ENCODE measurements around the gene ZNRF3.
"Not testable (repeated sequence)": the region's sequence is repeated elsewhere in the genome, so short reads cannot be mapped to it uniquely, and the experiment has no call there.

The ZNRF3 gene

DNA sequence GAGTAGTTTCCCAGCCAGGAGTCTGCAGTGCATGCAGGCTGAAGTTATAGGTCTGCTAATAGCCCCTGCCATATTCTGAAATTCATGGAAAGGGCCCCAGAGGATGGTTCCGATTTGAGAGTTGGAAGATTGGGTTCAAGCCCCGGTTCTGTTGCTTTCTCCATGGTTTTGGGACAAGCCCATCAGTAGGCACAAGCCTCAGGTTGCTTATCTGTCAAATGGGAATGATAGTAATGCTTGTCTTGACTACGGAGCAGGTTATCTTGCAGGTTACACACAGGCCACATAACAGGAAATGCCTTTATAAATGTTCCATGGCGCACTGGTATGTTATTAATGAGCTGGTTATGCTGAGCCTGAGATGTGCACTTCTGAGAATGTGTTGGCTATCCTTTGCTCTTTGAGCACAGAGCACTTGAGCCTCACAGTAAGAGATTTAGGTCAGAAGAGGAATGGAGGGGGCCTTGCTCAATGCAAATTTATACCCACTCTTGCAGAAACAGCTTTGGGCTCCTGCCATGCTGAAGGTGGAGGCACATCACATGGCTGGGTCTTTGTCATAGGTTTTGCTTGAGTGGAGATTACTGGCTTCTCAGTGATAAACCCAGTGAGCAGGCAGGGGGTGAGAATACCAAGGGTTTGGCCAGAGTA lies 47.1 kb downstream of the ZNRF3 start:
- no peak for DNase-seq (ENCODE audit: low read depth in 2 of 3, low spot score in 2 of 3)

DNA sequence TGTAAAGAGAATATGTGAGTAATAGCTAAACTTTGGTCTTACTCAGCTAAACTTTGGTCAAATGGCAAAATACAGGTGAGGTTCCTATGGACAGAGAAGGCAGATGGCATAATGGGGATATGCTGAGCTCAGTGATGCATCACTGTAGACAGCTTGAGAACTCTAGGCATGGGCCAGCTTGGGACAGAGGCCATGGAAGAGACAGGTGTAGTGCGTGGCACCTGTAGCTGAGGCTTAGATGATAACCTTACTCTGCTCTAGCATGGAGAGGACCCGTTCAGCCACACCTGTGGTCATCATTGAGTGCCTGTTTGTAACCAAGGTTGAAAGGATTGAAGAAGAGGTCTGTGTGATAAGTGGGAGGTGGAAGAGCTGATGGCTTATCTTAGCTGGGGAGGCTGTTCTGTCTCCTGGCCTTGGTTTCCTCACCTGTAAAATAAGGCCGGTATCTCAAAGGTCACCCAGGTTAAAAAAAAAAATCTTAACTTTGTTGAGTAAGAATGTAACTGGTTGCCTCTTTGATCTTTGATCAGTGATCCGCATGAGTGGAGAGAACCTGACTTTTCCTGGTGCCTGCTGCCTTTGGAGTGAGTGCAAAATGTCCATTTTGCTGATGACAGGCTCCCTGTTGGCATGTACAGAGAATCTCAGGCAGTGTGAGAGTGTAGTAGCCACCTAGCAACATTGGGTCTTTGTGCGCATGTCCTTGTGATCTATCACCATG lies 48.6 kb downstream of the ZNRF3 start:
- DNase-seq (ENCODE audit: low read depth in 2 of 3, low spot score in 2 of 3): no peak

DNA sequence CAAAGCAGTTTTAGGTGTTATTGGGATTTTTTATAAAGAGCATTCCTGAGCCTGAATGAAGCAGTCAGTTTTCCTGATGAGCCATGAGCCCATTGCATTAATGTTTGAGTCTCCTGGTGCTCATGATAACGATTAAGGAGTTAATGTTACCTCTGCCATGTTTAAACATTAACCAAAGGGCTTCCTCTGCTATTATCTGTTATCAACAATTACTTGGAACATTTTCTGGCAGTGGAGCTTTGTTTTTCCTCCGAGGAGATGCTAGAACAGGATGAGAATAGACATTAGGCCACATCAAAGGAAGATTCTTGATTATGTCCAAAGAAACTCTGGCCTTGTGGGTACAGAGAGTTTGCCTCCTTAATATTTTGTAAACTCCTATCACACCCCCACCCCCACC lies 49.9 kb downstream of the ZNRF3 start:
- no peak for DNase-seq (ENCODE audit: low read depth in 2 of 3, low spot score in 2 of 3)

DNA sequence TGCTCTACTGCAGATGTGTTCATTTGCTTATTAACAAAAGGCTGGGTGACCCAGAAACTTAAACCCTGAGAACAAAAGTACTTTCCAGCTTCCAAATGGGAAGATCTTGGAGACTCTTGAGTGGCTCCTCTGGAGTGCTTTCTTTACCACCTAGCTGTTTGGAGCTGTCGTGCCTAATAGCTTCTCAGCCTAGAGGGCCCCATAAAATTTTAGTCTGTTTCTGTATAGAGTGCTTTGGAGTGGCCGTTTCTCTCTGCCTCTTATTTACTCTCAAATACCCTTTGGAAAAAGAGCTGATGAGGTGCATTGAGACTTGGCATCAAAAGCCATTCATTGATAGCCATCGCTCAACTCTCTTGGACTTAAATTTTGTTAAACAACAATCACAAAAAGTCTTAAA lies 50.7 kb downstream of the ZNRF3 start:
- DNase-seq (ENCODE audit: low read depth in 2 of 3, low spot score in 2 of 3): no peak

DNA sequence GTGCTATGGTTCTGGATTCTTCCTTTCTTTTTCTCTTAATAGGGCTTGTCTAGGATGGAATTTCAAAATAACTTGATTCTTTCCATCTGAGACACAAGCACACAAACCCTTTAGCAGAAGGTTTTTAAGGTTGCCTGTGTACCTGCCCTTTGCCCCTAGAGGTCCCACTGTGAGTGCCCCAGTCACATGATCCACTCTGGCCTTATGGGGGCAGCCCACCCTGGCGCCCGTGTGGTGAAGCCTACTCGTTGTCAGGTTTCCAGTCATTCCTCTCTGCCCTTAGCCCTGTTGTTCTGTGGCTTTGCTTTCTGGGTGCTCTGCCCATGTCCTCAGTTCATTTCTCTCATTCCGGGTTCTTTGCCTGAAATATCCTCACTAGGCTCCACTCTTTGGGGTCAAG lies 51.8 kb downstream of the ZNRF3 start:
- no peak for DNase-seq (ENCODE audit: low read depth in 2 of 3, low spot score in 2 of 3)

DNA sequence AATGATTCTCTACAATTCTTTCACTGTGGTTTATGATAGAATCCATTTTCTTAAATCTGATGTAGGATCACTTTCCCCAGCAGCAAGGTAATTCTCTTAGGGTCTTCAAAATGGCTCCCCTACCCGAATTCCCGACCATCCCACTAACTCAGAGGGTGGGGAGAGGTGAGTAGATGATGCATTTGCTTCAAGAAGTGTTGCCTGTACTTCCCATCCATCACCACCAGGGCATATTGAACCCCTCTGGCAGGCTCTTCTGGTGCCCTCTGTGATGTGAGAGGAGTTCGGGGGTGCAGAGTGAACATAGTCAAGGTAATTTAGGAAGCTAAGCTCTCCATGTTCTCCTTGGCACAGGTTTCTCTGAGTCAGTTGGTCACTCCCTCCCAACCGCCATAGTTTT lies 52.3 kb downstream of the ZNRF3 start:
- DNase-seq (ENCODE audit: low read depth in 2 of 3, low spot score in 2 of 3): no peak

DNA sequence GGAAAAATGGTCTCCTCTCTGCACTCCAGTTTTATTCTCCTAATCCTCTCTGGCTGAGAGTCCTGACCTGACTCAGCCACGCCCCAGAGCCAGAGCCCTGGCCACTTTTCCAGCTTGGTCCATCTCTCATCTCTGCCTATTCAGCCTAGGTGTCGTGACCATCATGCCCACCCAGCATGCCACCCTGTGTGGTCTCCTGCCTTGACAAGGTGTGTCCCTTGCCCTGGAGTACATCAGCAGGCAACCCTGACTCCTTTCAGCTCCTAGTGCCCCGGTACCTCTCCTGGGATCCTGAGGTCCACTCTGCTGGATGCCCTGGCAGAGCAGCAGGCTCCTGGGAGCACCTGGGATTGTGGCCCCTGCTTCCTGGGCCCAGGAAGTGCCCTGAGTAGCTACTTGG lies 52.8 kb downstream of the ZNRF3 start:
- DNase-seq (ENCODE audit: low read depth in 2 of 3, low spot score in 2 of 3): no peak

DNA sequence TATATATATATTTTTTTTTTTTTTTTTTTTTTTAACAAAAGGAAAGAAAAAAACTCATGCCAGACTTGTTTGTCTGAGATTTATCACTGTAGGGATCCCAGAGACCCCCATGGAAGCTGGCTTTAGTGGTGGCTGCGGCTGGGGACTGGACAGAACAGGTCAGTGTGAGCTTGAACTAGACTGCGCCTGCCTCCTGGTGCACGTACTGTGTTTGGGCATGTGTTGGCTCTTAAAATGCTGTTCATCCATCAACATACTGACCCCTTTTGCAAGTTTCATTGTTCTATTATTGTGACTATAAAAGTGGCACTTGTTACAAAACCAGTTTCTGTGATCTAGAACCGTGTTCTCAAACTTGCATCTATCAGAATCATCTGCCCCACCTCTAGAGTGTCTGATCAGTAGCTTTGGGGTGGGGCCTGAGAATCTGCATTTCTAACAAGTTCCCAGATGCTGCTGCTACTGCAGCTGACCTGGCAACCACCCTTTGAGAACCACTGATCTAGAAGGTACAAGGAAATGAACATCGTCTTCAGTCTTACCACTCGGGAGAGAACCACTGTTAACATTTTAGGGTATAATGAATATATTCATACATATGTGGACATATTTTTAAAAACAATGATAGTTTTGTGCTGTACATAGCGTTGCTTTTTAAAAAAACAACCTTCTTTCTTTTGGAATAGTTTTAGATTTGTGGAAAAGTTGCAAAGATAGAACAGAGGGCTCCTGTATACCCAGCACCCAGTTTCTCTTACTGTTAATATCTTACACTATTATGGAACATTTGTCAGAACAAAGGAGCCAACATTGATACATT lies 54.0 kb downstream of the ZNRF3 start:
- no peak for DNase-seq (ENCODE audit: low read depth in 2 of 3, low spot score in 2 of 3)

DNA sequence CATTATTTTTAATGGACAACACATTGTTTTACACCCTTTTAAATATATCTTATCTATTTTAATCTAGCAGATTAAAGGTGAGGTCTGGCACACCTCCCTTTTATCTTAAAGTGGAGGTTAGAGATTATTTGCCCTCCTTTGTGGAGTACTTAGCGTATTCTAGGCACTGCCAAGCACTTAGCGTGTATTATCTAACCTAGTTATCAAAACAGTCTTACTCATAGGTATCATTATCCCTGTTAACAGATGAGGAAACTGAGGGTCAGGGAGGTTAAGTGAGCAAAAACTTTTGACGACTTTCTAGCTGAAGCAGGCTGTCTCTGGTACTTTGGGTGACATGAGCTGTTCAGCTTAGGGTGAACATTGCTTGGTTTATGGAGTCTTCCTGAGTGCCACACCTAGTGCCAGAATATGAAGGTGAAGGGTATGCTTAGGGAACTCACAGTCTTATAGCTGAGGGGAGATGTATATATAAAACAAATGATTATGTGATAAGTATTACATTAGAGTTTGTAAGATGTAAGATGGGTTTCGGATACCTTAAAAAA lies 55.0 kb downstream of the ZNRF3 start:
- DNase-seq (ENCODE audit: low read depth in 2 of 3, low spot score in 2 of 3): no peak

DNA sequence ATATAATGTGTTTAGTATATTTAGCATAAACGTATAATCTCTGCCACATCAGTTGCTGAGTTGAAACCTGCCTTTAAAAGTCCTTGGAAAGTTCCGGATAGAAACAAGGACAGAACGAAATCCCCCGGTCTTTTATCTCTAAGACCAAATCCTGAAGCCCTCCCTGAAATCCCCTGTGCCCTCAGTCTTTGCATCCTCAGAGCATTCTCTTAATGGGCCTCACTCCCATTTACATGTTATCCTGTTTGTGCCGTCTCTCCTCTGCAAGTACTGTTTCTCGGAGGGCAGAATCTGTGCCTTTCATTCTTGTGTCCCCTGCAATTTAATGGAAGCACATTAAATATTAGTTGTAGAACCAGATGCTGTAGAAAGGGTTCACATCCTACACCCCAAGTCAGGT lies 56.0 kb downstream of the ZNRF3 start:
- no peak for DNase-seq (ENCODE audit: low read depth in 2 of 3, low spot score in 2 of 3)

DNA sequence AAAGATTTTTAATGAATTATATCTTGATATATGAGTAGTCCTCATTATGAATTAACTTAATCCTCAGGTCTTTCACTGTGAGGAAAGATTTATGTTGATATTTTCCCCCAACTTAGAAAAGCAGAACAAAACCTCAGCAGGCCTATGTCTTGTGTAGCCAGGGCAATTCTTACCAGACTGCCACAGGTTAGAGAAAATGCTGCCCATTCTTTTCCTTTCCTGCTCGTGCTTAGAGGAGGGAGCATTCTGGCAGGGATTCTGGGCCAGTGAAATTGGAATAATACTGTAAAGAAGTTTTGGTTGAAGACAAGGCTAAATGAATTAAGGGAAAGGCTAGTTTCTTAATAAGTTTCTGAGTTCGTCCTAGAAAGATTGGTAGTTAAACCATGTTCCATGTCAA lies 56.6 kb downstream of the ZNRF3 start:
- DNase-seq (ENCODE audit: low read depth in 2 of 3, low spot score in 2 of 3): no peak

DNA sequence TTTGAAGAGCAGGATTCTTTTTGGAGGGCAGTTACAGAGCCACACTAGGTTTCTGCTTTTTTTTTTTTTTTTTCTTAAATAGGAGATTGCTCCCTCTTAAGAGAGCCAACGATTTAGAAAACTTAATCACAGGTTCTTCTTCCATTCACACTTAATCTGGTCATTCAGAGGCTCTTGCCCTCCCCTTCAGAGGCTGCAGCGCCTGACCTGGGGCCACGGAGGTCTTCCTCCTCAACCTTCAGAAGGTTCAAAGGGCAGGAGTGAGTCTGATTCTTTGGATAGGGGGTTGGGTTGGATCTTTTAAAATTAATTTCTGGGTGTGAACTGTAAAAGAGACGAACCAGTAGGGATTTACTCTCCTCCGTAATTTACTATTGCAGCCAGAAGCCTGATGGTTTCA lies 57.1 kb downstream of the ZNRF3 start:
- DNase-seq (ENCODE audit: low read depth in 2 of 3, low spot score in 2 of 3): no peak

DNA sequence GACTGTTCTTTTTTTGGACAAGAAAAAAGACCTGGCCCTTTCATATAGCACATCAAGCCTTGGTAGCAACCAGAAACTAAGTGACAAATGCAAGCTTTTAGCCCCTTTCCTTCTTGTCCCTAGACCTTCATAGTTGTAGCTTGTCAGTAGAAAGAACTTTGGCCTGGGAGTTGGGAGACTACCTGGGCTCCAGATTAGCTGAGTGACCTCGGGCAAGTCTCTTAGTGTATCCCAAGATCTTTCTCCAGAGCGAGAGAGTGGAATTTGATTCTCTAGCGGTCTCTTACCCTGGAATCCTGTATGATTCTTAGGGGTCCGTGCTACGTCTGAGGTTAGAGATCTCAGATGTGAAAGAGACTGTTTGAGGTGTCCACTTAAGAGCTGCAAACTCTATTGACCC lies 59.0 kb downstream of the ZNRF3 start:
- DNase-seq (ENCODE audit: low read depth in 2 of 3, low spot score in 2 of 3): no peak

DNA sequence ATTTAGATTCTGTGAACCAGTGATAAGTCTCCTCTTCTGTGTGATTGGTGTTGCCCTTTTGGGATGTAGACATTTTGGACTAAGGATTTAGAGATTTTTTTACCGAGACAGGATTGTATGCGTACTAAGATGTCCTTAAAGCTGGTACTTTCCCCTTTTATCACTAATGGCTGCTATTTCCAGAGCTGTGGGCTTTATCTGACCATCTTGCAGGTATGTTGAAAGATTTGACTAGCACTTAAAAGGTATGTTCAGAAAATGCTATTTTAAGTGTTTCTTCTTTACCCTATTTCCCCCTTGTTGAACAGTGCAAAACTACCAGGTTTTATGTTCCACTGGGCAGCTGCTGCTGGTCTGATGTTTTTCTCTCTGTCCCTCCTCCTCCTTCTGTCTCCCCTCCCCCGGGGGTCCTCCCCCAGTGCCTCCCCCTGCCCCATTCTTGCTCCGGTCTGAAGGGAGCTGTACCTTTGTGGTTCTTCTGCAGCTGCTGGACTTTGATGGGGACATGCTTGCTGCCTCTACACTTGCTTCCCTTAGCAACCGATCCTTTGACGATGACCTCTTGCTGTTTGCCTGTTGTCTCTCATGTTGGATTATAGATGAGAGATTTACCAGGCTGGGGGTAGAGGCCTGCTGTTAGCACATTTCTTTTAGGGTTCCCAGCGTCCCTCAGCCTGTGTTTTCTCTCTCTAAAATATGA lies 59.6 kb downstream of the ZNRF3 start:
- DNase-seq (ENCODE audit: low read depth in 2 of 3, low spot score in 2 of 3): no peak

DNA sequence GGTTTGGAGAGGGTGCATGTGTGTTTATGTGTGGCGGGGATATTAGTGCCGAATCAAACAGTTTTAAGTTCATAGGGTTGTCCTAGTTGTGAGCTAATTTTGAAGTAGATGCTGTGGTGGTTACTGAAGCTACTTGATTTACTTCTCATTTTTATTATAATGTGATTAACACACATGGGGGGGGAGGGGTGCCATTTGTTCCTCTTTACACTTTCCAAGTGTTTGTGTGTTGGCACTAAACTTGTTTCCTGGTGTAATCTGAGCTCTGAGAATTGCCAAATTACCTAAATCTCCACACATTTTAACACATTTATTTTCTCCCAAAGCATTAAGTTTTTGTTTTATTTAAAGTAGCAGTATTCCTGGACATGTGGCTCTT lies 60.1 kb downstream of the ZNRF3 start:
- DNase-seq (ENCODE audit: low read depth in 2 of 3, low spot score in 2 of 3): no peak

DNA sequence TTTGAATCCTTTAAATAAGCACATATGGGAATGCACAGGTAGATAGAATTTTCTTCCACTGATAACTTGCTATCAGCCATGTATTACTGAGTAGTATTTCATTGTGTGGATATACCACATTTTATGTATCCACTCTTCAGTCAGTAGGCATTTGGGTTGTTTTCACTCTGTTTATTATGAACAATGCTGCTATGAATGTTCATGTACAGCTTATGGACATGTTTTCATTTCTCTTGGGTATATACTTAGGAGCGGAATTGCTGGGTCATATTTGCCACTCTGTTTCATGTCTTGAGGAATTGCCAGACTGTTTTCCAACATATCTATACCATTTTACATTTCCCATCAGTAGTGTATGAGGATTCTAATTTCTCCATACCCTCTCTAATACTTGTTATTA lies 63.8 kb downstream of the ZNRF3 start:
- no peak for DNase-seq (ENCODE audit: low read depth in 2 of 3, low spot score in 2 of 3)

DNA sequence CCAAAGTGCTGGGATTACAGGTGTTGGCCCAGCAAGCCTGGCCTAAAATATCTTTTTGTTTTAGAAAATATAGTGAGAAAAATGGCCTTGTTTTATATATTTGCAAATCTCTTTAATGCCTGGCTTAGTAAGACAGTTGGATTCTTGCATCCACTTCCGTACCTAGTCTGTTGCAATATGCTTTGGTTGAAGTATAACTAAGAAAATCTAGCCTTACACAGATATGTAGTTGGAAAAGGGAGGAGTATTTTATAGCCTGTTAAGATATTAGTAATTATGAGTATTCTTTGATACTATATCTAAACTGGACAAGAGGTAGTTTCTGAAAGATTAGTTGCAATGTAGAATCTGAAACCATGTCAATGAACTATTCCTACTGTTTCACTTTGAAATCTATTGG lies 65.1 kb downstream of the ZNRF3 start:
- no peak for DNase-seq (ENCODE audit: low read depth in 2 of 3, low spot score in 2 of 3)

DNA sequence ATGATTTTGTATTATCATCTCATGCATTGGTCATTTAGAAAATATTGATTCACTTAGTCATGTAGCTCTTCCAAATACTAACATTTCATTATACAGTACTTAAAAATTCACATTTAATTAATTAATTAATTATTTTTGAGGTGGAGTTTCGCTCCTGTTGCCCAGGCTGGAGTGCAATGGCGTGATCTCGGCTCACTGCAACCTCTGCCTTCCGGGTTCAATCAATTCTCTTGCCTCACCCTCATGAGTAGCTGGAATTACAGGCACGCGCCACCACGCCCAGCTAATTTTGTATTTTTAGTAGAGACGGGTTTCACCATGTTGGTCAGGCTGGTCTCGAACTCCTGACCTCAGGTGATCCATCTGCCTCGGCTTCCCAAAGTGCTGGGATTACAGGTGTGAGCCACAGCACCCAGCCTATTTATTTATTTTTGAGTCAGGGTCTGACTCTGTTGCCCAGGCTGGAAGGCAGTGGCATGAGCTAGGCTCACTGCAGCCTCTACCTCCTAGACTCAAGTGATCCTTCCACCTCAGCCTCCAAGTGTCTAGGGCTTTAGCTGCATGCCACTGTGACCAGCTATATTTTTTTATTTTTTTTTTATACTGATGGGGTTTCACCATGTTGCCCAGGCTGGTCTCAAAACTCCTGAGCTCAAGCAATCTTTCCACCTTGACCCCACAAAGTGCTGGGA lies 65.6 kb downstream of the ZNRF3 start:
- not testable (repeated sequence) for DNase-seq (ENCODE audit: low read depth in 2 of 3, low spot score in 2 of 3)

DNA sequence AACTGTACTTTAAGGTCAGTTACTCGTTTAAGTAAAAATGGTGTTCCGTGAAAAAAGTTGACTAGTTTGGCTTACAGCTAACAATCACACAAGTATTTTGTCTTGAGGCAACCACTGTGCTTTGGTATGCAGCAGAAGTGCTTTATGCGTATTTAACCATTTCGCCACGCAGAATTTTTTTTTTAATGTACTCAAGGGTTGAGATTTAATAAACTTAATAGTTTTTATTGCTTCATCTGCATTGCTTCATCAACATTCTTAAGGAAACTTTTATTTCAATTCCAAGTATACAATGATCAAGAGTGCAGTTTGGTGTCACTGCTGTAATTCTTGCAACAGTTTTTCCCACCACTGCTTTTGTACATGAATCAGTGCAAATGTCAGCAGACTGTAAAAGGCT lies 66.4 kb downstream of the ZNRF3 start:
- no peak for DNase-seq (ENCODE audit: low read depth in 2 of 3, low spot score in 2 of 3)

DNA sequence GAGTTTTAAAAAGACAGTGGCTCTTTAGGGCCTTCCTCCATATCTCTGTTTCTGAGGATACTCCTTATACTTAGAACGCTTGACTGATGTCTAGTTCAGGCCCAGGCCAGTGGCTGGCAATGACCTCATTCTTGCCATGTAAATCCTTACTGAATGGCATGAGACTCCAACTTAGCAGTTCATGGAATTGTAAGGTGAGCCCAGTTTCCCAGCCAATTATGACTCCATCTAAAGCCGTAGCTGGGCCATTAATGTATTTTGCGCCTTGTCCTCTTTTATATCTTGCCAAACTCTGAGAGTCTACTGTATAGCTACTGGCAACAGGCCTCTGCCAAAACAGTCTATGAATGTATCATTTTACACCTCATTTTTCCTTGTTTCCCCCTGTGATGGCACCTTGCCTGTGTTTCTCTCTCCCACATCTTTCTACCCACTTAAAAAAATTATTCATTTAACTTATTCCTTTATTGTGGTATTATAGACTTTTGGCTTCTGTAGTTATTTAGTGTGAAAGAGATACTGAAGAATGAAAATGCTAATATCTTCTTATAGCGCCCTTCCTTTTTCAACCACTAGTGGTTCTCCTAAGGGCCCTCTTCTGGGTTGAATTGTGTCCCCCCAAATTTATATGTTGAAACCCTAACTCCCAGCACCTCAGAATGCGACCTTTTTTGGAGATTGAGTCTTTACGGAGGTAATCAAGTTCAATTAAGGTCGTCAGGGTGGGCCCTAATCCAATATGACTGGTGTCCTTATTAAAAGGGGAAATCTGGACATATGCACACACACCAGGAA lies 67.4 kb downstream of the ZNRF3 start:
- DNase-seq (ENCODE audit: low read depth in 2 of 3, low spot score in 2 of 3): no peak
